ENCODE data around the gene C1orf174. TPM values are rescaled to one million over a fixed set of nuclear protein-coding genes. Genes with fewer than 3 reads are reported as not detected.

Gene C1orf174
- total RNA-seq, 1 donor from 2014 or later = 19.9 TPM

DNA sequence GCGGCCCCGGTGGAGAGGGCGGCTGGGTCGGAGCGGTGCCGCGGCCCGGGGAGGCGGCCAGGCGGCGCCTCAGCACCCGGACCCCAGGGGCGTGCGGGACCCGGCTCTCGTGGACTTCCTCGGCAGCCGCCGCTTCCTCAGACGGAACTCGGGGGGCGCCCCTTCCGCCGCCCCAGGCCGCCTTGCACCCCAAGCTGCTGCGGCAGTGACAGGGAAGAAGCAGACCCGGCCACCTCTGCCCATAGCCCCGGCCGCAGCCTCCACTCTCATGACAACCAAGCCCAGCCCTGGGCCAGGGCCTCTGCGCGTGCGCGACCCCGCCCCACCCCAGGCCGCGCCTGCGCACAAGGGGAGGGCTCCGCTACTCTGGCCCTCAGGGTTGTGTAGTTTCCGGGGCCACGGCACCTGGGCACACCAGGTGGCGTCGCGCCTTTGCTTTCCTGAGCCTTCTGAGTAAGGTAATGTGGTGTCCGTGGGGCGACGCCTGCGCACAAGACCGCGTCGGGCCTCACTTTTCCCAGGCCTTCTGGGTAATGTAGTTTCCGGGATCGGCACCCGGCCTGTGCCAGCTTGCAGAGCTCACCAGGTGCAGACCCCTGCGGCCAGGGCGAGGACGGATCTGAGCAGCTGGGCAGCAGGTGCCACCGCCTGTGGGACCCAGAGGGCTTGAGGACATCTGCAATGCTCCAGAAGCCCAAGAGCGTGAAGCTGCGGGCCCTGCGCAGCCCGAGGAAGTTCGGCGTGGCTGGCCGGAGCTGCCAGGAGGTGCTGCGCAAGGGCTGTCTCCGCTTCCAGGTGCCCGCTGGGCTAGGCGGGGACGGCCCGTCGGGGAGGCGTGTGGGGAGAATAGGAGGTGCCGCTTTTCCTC, 42.9 kb downstream of the C1orf174 start, which contains the start of the genes CEP104 and DFFB:
Gene CEP104 (minus strand): TSS at position 289 of the 868 bp plus-strand sequence. CDS start 4,804 bp downstream, outside the sequence.
Gene DFFB (plus strand): TSS at position 554 of the 868 bp plus-strand sequence. CDS start 128 bp downstream, at position 682.
- Histone ChIP-seq H3K9me3 (no peaks in the 10 kb centered on the region), H3K27me3 (no peaks in the 10 kb centered on the region), H3K36me3 (no peaks in the 10 kb centered on the region), H3K27ac (peak within 1 kb of the TSS; percentile 80), H3K4me3 (peak within 1 kb of the TSS; percentile 92), H3K4me1 (peaks cover 19% of the 10 kb centered on the region)
- intact Hi-C loops (cut with DNase I) = no loop called here
- TF ChIP-seq, protein P1, sequence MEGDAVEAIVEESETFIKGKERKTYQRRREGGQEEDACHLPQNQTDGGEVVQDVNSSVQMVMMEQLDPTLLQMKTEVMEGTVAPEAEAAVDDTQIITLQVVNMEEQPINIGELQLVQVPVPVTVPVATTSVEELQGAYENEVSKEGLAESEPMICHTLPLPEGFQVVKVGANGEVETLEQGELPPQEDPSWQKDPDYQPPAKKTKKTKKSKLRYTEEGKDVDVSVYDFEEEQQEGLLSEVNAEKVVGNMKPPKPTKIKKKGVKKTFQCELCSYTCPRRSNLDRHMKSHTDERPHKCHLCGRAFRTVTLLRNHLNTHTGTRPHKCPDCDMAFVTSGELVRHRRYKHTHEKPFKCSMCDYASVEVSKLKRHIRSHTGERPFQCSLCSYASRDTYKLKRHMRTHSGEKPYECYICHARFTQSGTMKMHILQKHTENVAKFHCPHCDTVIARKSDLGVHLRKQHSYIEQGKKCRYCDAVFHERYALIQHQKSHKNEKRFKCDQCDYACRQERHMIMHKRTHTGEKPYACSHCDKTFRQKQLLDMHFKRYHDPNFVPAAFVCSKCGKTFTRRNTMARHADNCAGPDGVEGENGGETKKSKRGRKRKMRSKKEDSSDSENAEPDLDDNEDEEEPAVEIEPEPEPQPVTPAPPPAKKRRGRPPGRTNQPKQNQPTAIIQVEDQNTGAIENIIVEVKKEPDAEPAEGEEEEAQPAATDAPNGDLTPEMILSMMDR (IDR thresholded peaks at IDR 0.05) = peak; percentile 49
- DNase-seq (peak; percentile 97), ATAC-seq (peak; percentile 97)

GRCh38 chr1:3852711-3853485, 47.2 kb downstream of the C1orf174 start:
- intact Hi-C loops (cut with DNase I) = no loop called here
- Histone ChIP-seq H3K4me1 (peaks cover 11% of the 10 kb centered on the region), H3K4me3 (no peak overlapping the region), H3K27me3 (no peaks in the 10 kb centered on the region), H3K36me3 (peaks cover 24% of the 10 kb centered on the region), H3K9me3 (no peaks in the 10 kb centered on the region), H3K27ac (no peak overlapping the region)
- TF ChIP-seq, protein P1 (IDR thresholded peaks at IDR 0.05) = no peak
- ATAC-seq (no peak), DNase-seq (no peak)

DNA sequence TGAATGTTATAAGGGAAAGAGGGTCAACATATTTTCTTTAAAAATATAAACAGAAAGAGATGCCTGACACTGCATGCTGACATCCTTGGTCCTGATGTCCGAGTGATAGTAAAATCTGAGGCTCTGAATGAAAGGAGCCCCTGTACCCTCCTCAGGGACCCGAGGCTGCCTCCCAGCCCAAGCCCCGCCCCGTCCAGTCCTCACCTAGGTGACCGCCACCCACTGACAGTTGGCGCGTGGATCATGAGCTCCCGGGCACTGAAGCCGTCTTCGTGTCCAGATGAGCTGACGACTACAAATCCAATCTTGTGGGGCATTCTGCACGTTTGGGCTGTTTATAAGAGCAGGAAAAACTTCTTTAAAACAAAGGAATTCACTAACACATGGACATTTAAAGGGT, 48.0 kb downstream of the C1orf174 start:
- TF ChIP-seq, protein P1 (IDR thresholded peaks at IDR 0.05) = no peak

GRCh38 chr1:3851292-3851691, 48.8 kb downstream of the C1orf174 start:
- no peaks in the 10 kb centered on the region for H3K27me3 ChIP-seq
- no peak for ATAC-seq
- H3K4me3 ChIP-seq = no peak overlapping the region
- intact Hi-C loops (cut with DNase I) = no loop called here
- no peak overlapping the region for H3K27ac ChIP-seq
- DNase-seq = no peak
- H3K4me1 ChIP-seq = peaks cover 9% of the 10 kb centered on the region
- TF ChIP-seq, protein P1 (IDR thresholded peaks at IDR 0.05) = no peak
- no peaks in the 10 kb centered on the region for H3K9me3 ChIP-seq
- H3K36me3 ChIP-seq = peaks cover 40% of the 10 kb centered on the region

More for the DNA sequence above, 48.0 kb downstream of the C1orf174 start:
- Histone ChIP-seq H3K36me3 (peaks cover 32% of the 10 kb centered on the region), H3K4me1 (peaks cover 9% of the 10 kb centered on the region), H3K27ac (no peak overlapping the region), H3K4me3 (no peak overlapping the region), H3K9me3 (no peaks in the 10 kb centered on the region), H3K27me3 (no peaks in the 10 kb centered on the region)
- DNase-seq = no peak
- intact Hi-C loops (cut with DNase I) = no loop called here
- ATAC-seq = no peak

GRCh38 chr1:3850857-3851256, 49.2 kb downstream of the C1orf174 start:
- Histone ChIP-seq H3K4me1 (peaks cover 7% of the 10 kb centered on the region), H3K27me3 (no peaks in the 10 kb centered on the region), H3K9me3 (no peaks in the 10 kb centered on the region), H3K4me3 (no peak overlapping the region), H3K27ac (no peak overlapping the region), H3K36me3 (peaks cover 42% of the 10 kb centered on the region)
- no peak for DNase-seq
- TF ChIP-seq, protein P1 (IDR thresholded peaks at IDR 0.05) = no peak
- ATAC-seq = peak; percentile 12
- intact Hi-C loops (cut with DNase I) = no loop called here

Measured in upper lobe of right lung (tissue), 1 donor.